ENCODE results near the gene TMEM150B.
A peak's percentile ranks its signal among the peaks of the same experiment; 100 is the strongest.

The TMEM150B gene

DNA sequence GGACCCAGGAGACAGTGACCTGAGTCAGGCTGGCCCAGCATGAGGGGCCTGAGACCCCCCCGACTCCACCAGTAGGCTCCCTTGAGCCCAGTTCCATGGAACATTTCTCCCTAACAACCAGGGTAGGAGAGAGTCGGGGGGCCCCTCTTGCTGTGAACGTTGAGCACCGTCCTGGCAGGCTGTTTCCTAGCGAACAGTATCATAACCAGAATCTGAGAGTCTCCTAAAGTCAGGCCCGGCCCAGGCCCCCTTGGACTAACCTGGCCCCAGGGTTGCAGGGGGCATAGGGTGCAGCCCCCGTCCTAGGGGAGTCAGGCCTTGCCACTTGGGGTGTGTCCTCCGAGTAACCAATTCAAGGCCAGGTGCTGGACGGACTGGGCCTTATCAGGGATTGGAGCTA is 13.7 kb downstream of the TMEM150B start:
- H3K4me3 ChIP-seq (ENCODE audit: low read length): no peak overlapping the region

DNA sequence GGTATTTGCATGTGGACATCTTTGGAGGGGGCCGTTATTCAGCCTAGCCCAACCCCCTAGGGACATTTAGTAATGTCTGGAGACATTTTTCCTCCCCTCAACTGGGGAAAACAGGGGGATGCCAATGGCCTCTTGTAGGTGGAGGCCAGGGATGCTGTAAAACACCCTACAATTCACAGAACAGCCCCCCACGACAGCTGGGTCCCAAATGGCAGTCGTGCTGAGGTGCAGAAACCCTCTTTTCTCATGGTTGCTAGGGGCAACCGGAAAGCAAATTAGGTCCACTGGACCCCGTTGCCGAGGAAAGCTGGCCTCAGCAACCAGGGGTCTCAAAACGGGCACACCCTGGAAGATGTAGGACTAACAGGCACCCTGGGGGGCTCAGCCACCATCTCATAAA is 14.6 kb downstream of the TMEM150B start:
- TF ChIP-seq ZNF274 (IDR thresholded peaks at IDR 0.05; ENCODE audit: low read depth, low read length): no peak
- H3K4me3 ChIP-seq (ENCODE audit: low read length): no peak overlapping the region

More for the DNA sequence above, 13.7 kb downstream of the TMEM150B start:
- no peak for TF ChIP-seq ZNF274 (IDR thresholded peaks at IDR 0.05; ENCODE audit: low read depth, low read length)

DNA sequence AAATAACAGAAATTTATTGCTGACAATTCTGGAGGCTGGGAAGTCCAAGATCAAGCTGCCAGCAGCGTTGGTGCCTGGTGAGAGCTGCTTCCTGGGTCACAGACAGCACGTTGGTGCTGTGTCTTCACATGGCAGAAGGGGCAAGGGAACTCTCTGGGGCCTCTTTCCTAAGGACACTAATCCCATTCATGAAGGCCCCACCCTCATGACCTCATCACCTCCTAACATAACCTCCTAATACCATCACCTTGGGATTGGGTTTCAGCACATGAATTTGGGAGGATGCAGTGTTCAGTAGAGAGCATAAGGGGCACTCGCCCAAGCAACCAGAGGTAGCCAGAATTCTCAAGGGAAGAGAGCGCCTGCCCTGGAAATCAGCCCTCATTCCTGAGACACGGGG is 15.7 kb downstream of the TMEM150B start:
- H3K4me3 ChIP-seq (ENCODE audit: low read length): no peak overlapping the region

DNA sequence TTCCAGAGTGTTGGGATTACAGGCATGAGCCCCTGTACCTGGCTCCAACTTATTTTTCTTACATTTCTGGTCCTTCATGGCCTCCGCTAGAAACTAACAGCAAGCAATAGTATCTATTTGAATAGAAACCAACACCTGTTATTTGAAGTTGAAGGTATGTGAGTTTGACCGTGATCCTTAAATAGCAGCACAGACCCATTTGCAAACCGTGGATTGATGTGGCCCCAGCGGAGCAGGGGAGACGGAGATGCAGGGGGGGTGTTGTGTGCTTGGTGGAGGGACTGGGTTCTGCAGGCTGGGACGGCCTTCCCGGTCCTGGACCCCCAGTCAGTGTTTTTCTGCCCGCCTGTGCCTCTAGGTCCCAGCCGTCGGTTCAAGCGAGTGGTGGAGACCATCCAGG is 16.9 kb downstream of the TMEM150B start:
- no peak for TF ChIP-seq ZNF274 (IDR thresholded peaks at IDR 0.05; ENCODE audit: low read depth, low read length)
- H3K4me3 ChIP-seq (ENCODE audit: low read length): no peak overlapping the region

More for the DNA sequence above, 15.7 kb downstream of the TMEM150B start:
- no peak for TF ChIP-seq ZNF274 (IDR thresholded peaks at IDR 0.05; ENCODE audit: low read depth, low read length)

DNA sequence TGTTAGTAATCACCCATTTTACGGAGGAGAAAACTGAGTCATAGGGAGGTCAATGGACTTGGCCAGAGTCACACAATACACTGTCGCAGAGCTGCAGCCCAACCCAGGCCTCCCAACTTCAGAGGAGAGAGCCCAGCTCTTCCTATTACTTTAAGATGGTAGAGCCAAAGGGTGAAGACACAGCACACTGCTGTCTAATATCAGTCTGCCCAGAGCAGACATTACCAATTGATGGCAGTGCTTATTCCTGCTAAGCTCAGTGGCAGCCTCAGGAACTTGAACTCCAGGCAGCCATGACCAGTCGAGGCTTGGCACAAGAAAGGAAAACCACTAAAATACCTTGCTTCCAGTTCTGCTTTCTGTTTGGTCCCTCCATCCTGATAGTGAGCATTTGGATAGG is 18.4 kb downstream of the TMEM150B start:
- TF ChIP-seq ZNF274 (IDR thresholded peaks at IDR 0.05; ENCODE audit: low read depth, low read length): no peak
- H3K4me3 ChIP-seq (ENCODE audit: low read length): no peak overlapping the region

DNA sequence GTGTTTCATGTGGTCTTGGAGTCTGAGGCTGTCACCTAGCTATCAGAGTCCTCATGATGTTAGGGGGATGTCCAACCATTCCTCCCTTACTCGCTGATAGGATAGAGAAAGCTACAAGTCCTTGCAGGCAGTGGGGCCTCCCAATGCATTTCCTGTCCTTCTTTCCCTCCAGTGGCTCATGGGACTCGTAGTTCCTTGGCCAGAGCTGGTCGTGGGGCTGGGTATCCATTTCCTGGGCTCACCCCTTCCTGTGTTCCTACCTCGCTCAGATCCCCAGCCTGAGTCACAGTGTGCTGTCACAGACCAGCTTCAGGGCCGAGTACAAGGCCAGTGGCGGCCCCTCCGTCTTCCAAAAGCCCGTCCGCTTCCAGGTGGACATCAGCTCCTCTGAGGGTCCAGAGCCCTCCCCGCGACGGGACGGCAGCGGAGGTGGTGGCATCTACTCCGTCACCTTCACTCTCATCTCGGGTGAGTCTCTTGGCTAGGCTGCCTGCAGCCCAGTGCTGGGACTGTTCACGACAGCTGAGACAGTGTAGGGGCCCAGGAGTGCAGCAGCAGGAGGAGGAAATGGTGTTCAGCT is 19.1 kb downstream of the TMEM150B start:
- no peak for TF ChIP-seq ZNF274 (IDR thresholded peaks at IDR 0.05; ENCODE audit: low read depth, low read length)
- no peak overlapping the region for H3K4me3 ChIP-seq (ENCODE audit: low read length)

DNA sequence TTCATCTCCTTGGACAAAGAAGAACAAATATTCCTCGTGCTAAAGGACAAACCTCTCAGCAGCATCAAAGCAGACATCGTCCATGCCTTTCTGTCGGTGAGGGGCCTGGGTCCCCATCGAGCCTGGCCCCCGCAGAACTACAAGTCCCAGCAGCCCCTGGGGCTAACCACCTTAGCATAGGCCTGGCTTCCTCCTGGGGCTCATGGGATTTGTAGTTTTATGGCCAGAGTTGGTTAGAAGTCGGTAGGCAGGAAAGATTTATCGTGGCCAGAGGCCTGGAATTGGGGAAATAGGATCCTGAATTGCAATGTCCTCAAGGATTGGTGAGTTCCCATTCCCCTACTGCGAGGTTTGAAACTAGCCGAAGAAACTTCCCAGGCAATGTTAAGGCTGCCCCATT is 19.6 kb downstream of the TMEM150B start:
- H3K4me3 ChIP-seq (ENCODE audit: low read length): no peak overlapping the region
- no peak for TF ChIP-seq ZNF274 (IDR thresholded peaks at IDR 0.05; ENCODE audit: low read depth, low read length)

DNA sequence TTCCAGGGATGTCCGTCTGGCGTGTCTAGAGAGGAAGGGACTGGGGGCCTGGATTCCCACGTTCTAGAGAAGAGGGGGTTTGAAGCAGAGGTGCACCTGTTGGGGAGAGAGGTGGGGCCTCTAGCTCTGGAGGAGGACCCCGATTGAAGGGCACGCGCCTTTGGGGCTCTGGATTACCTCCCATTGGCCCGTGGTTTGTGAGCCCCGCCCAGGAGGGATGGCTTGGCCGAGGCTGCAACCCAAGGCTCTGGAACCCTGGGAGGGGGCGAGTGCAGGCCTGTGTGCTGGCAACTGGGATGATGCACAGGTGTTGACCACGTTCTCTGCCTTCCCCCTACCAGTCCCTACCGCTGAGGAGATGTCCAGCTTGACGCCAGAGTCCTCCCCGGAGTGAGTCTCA is 20.2 kb downstream of the TMEM150B start:
- no peak overlapping the region for H3K4me3 ChIP-seq (ENCODE audit: low read length)
- TF ChIP-seq ZNF274 (IDR thresholded peaks at IDR 0.05; ENCODE audit: low read depth, low read length): no peak

DNA sequence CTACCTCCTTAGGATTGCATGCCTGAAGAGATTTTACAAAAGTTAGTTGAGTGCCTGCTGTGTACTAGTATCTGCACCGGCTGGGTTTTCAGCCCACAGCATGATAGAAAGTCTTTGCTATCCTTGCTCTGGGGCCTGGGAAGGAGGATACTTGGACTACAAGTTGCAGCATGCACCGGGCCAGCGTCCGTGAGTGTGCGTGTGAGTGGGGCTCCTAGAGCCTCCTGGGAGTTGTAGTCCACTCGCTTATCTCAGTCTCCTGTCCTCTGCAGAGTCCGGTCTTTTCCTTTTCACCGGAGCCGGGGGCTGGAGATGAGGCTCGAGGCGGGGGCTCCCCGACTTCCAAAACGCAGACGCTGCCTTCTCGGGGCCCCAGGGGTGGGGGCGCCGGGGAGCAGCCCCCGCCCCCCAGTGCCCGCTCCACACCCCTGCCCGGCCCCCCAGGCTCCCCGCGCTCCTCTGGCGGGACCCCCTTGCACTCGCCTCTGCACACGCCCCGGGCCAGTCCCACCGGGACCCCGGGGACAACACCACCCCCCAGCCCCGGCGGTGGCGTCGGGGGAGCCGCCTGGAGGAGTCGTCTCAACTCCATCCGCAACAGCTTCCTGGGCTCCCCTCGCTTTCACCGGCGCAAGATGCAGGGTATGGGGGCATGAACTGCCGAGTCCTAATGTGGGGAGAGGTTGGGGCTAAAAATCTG is 20.7 kb downstream of the TMEM150B start:
- TF ChIP-seq ZNF274 (IDR thresholded peaks at IDR 0.05; ENCODE audit: low read depth, low read length): no peak

DNA sequence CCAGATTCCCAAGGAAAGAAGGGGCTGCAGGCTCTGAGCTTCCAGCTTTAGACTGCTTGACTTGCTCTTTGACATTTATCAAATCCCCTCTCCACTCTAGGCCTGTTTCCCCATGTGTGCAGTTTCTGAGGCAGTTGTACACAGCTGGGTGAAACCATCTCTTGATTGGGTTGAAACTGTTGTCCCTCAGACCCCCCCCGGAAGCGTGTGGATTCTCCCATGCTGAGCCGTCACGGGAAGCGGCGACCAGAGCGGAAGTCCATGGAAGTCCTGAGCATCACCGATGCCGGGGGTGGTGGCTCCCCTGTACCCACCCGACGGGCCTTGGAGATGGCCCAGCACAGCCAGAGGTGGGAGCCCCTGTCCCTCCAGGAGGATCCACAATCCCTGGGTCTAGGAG is 21.7 kb downstream of the TMEM150B start:
- TF ChIP-seq ZNF274 (IDR thresholded peaks at IDR 0.05; ENCODE audit: low read depth, low read length): no peak
- H3K4me3 ChIP-seq (ENCODE audit: low read length): no peak overlapping the region

More for the DNA sequence above, 20.7 kb downstream of the TMEM150B start:
- H3K4me3 ChIP-seq (ENCODE audit: low read length): no peak overlapping the region

DNA sequence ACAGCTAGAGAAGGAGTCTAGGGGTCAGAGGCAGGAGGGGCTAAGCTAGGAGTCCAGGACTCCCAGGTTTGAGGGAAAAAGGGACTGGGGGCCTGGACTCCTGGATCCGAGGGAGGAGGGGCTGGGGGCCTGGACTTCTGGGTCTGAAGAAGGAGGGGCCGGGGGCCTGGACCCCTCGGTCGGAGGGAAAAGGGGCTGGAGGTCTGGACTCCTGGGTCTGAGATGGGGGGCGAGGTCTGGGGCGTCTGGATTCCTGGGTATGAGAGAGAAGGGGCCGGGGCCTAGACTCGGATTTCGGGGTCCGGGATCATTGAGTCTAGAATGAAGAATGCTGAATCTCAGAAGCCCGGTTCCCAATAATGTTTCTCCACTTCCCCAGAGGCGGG is 22.8 kb downstream of the TMEM150B start:
- no peak for TF ChIP-seq ZNF274 (IDR thresholded peaks at IDR 0.05; ENCODE audit: low read depth, low read length)
- H3K4me3 ChIP-seq (ENCODE audit: low read length): no peak overlapping the region; the same call in 1 of the 2 replicates

DNA sequence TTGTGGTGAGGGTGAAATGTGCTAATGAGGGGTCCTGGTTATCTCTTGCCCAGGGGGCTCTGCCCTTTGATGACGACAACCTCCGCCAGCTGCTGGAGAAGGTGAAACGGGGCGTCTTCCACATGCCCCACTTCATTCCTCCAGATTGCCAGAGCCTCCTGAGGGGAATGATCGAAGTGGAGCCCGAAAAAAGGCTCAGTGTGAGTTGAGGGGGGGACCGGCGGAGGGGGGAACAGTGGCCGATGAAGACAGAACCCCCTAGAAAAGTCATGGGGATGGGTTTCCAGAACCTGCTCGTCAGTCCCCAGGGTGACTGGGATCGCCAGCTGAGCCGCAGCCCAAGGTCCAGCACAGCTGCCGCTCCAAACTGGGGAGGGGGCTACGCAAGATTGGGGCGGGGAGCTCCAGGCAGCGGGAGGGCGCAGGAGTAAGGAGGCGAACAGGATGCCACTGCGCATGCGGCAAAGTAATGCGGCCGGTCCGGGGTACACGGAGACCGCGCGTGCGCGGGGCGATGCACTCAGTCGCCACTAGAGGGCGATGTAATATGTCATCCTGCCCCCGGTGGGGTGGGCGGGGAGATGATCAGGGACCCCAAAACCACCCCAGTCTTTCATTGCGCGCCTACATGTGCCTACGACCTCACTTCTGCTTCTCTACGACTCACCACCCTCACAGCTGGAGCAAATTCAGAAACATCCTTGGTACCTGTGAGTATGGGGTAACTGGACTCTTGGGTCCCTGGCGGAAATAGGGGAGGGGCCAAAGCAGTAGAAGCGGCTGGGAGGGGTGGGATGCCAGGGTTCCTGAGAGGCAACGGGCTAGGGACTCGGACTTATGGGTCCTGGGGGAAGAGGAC is 23.5 kb downstream of the TMEM150B start:
- TF ChIP-seq ZNF274 (IDR thresholded peaks at IDR 0.05; ENCODE audit: low read depth, low read length): no peak
- H3K4me3 ChIP-seq (ENCODE audit: low read length): peak overlapping the region; percentile 25; the same call in 1 of the 2 replicates

DNA sequence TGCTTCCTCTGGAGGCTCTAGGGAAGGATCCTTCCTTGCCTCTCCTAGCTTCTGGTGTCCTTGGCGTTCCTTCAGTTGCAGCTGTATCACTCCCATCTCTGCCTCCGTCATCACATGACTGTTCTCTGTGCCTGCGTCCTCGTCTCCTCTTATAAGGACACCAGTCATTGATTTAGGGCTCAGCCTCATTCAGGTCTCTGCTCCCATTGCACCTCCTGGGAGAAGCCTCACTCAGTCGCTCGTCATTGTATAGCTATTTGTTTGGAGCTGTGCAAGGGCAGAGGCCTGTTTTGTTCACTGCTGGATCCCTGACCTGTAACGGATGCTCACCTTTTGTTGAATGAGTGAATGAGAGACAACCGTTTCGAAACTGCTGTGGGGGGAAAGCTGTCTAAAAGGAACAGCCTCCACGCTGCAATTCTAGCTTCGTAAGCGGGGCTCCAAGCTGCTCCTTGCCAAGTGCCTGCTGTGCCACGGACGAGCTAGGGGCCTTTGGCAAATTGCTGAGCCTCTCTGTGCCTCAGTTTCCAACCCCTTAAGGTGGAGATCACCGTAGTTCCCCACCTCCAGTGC is 24.2 kb downstream of the TMEM150B start:
- TF ChIP-seq ZNF274 (IDR thresholded peaks at IDR 0.05; ENCODE audit: low read depth, low read length): no peak
- no peak overlapping the region for H3K4me3 ChIP-seq (ENCODE audit: low read length)

DNA sequence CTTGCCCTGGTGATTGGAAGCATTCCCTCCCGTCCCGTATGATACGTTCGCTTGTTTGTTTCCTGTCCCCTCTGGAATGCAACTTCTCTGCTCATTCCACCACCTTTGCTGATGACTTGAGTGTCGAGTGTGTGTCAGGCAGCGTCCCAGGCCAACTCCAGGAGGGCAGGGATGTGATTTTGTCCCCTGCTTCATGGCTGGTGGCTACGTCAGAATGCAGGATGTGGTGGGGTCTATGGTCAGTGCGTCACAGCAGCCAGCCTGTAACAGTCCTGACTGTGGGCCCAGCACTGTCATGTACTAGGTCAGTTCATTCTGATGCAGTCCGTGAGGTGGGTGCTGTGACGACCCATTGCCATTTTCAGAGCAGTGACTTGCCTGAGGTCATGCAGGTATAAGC is 25.1 kb downstream of the TMEM150B start:
- no peak for TF ChIP-seq ZNF274 (IDR thresholded peaks at IDR 0.05; ENCODE audit: low read depth, low read length)
- no peak overlapping the region for H3K4me3 ChIP-seq (ENCODE audit: low read length)
